Endothelial cell (in vitro differentiated cells): ENCODE measurements around the gene FAM171A2. TPM values are rescaled to one million over a fixed set of nuclear protein-coding genes. Genes with fewer than 3 reads are reported as not detected.

ENCODE experiments used
- DNase-seq: peaks from one replicate; pipeline ENCODE4 v3.0.0; 2021; ENCODE audit warnings: low spot score
- H3K27ac Mint-ChIP-seq: one replicate; pipeline ENCODE4 v1.8.0; 2021; ENCODE audit warnings: mixed read lengths, inconsistent platforms; ENCODE audit not compliant: unreplicated experiment
- H3K27me3 Mint-ChIP-seq: one replicate; pipeline ENCODE4 v1.8.0; 2021; ENCODE audit warnings: mild to moderate bottlenecking, moderate library complexity, mixed read lengths, inconsistent platforms; ENCODE audit not compliant: unreplicated experiment
- H3K36me3 Mint-ChIP-seq: one replicate; pipeline ENCODE4 v1.8.0; 2021; ENCODE audit warnings: mild to moderate bottlenecking, low read depth, mixed read lengths, inconsistent platforms; ENCODE audit not compliant: unreplicated experiment
- H3K4me1 Mint-ChIP-seq: one replicate; pipeline ENCODE4 v1.8.0; 2021; ENCODE audit warnings: mild to moderate bottlenecking, mixed read lengths, inconsistent platforms; ENCODE audit not compliant: unreplicated experiment
- H3K4me3 Mint-ChIP-seq: one replicate; pipeline ENCODE4 v1.8.0; 2021; ENCODE audit warnings: mild to moderate bottlenecking, mixed read lengths, inconsistent platforms; ENCODE audit not compliant: unreplicated experiment
- H3K9me3 Mint-ChIP-seq: one replicate; pipeline ENCODE4 v1.8.0; 2021; ENCODE audit warnings: mixed read lengths, inconsistent platforms; ENCODE audit not compliant: unreplicated experiment
- CTCF ChIP-seq: fragments of 200-600 bp; sonication (generic); IDR thresholded peaks from one replicate; pipeline ENCODE4 v1.5.0; 2021; ENCODE audit warnings: antibody characterized with exemption; ENCODE audit not compliant: unreplicated experiment
- total RNA-seq: library from RNA; stranded (reverse); fragmentation: NEBNext Ultra II Directional; extraction: Animal tissue kit (Norgen Biotek cat#: 25700); gene quantifications from one replicate; pipeline ENCODE4 v1.2.1, GENCODE V29; 2021; ENCODE audit not compliant: unreplicated experiment

Gene FAM171A2
- total RNA-seq, 1 donor from 2014 or later, result 53.7 TPM

GRCh38 chr17:44327715-44328449, 35.8 kb downstream of the FAM171A2 start:
- H3K4me1 Mint-ChIP-seq, result peaks cover 2% of the 10 kb centered on the region
- no peak overlapping the region for H3K4me3 Mint-ChIP-seq
- DNase-seq, result no peak
- H3K36me3 Mint-ChIP-seq, result no peaks in the 10 kb centered on the region
- H3K27me3 Mint-ChIP-seq, result peaks cover 15% of the 10 kb centered on the region
- no peaks in the 10 kb centered on the region for H3K9me3 Mint-ChIP-seq
- no peak overlapping the region for H3K27ac Mint-ChIP-seq
- no peak for TF ChIP-seq CTCF

GRCh38 chr17:44326861-44327444, 36.7 kb downstream of the FAM171A2 start:
- no peak for TF ChIP-seq CTCF
- Mint-ChIP-seq H3K9me3 (no peaks in the 10 kb centered on the region), H3K27ac (peak overlapping the region; percentile 52), H3K4me3 (peak overlapping the region; percentile 65), H3K36me3 (no peaks in the 10 kb centered on the region), H3K27me3 (peaks cover 18% of the 10 kb centered on the region), H3K4me1 (peaks cover 2% of the 10 kb centered on the region)
- peak; percentile 93 for DNase-seq

- Mint-ChIP-seq H3K9me3 (no peaks in the 10 kb centered on the region), H3K36me3 (peaks cover 7% of the 10 kb centered on the region), H3K4me3 (peak within 1 kb of the TSS; percentile 92), H3K27ac (no peak within 1 kb of the TSS), H3K4me1 (peaks cover 2% of the 10 kb centered on the region), H3K27me3 (peaks cover 15% of the 10 kb centered on the region)
- no peak for TF ChIP-seq CTCF
- peak; percentile 97 for DNase-seq
Observed at GRCh38 chr17:44324571-44325275, 38.9 kb downstream of the FAM171A2 start, which contains the start of gene SLC25A39. SLC25A39 (minus strand) TSS chr17:44324823; CDS start chr17:44323562, 1,261 bp downstream.

- no peak for TF ChIP-seq CTCF
- H3K36me3 Mint-ChIP-seq, result peaks cover 11% of the 10 kb centered on the region
- H3K4me1 Mint-ChIP-seq, result peaks cover 2% of the 10 kb centered on the region
- H3K4me3 Mint-ChIP-seq, result peak overlapping the region; percentile 92
- no peak for DNase-seq
- no peak overlapping the region for H3K27ac Mint-ChIP-seq
- H3K27me3 Mint-ChIP-seq, result peaks cover 15% of the 10 kb centered on the region
- H3K9me3 Mint-ChIP-seq, result no peaks in the 10 kb centered on the region
Observed at GRCh38 chr17:44324092-44324570, 39.5 kb downstream of the FAM171A2 start.
